Nephron progenitor cell (in vitro differentiated cells): ENCODE measurements around the gene ANKRD63.
A peak's percentile ranks its signal among the peaks of the same experiment; 100 is the strongest.

Source experiments
- DNase-seq: peaks from one replicate; pipeline ENCODE4 v3.0.0; 2021
- H3K27ac Mint-ChIP-seq: 2 replicates; pipeline ENCODE4 v1.8.0; 2021; ENCODE audit warnings: mild to moderate bottlenecking, moderate library complexity, mixed read lengths
- H3K27me3 Mint-ChIP-seq: 2 replicates; pipeline ENCODE4 v1.8.0; 2021; ENCODE audit warnings: mild to moderate bottlenecking, low read depth, mixed read lengths; ENCODE audit not compliant: poor library complexity
- H3K36me3 Mint-ChIP-seq: 2 replicates; pipeline ENCODE4 v1.8.0; 2021; ENCODE audit warnings: low read depth, mixed read lengths
- H3K4me1 Mint-ChIP-seq: 2 replicates; pipeline ENCODE4 v1.8.0; 2021; ENCODE audit warnings: mixed read lengths
- H3K4me3 Mint-ChIP-seq: 2 replicates; pipeline ENCODE4 v1.8.0; 2021; ENCODE audit warnings: mild to moderate bottlenecking, moderate library complexity, mixed read lengths
- H3K9me3 Mint-ChIP-seq: 2 replicates; pipeline ENCODE4 v1.8.0; 2021; ENCODE audit warnings: mild to moderate bottlenecking, moderate library complexity, mixed read lengths
- CTCF ChIP-seq: fragments of 200-600 bp; sonication (generic); IDR thresholded peaks from 2 replicates; pipeline ENCODE4 v1.5.0; 2021; ENCODE audit warnings: antibody characterized with exemption

ANKRD63 gene

GRCh38 chr15:40238532-40239403, 44.1 kb downstream of the ANKRD63 start, which contains the start of gene PAK6:
Gene PAK6 (plus strand): TSS chr15:40239063. CDS start chr15:40264786, 25,723 bp downstream.
- DNase-seq = peak; percentile 73
- H3K27ac Mint-ChIP-seq = no peak within 1 kb of the TSS
- H3K36me3 Mint-ChIP-seq = no peaks in the 10 kb centered on the region
- TF ChIP-seq CTCF = no peak
- H3K4me1 Mint-ChIP-seq = peaks cover 13% of the 10 kb centered on the region
- peak within 1 kb of the TSS; percentile 78 for H3K4me3 Mint-ChIP-seq
- peaks cover 45% of the 10 kb centered on the region for H3K27me3 Mint-ChIP-seq
- no peaks in the 10 kb centered on the region for H3K9me3 Mint-ChIP-seq

GRCh38 chr15:40235201-40235885, 47.5 kb downstream of the ANKRD63 start:
- Mint-ChIP-seq H3K36me3 (peaks cover 4% of the 10 kb centered on the region), H3K27me3 (peaks cover 44% of the 10 kb centered on the region), H3K27ac (peak overlapping the region; percentile 35), H3K9me3 (no peaks in the 10 kb centered on the region), H3K4me1 (peaks cover 21% of the 10 kb centered on the region), H3K4me3 (no peak overlapping the region)
- no peak for DNase-seq
- TF ChIP-seq CTCF = no peak

GRCh38 chr15:40234783-40235182, 48.1 kb downstream of the ANKRD63 start:
- no peak overlapping the region for H3K27ac Mint-ChIP-seq
- no peak for DNase-seq
- H3K27me3 Mint-ChIP-seq = peaks cover 38% of the 10 kb centered on the region
- TF ChIP-seq CTCF = no peak
- H3K4me3 Mint-ChIP-seq = no peak overlapping the region
- peaks cover 8% of the 10 kb centered on the region for H3K36me3 Mint-ChIP-seq
- H3K9me3 Mint-ChIP-seq = no peaks in the 10 kb centered on the region
- H3K4me1 Mint-ChIP-seq = peaks cover 21% of the 10 kb centered on the region

GRCh38 chr15:40233727-40234577, 48.9 kb downstream of the ANKRD63 start:
- Mint-ChIP-seq H3K36me3 (peaks cover 13% of the 10 kb centered on the region), H3K9me3 (no peaks in the 10 kb centered on the region), H3K27ac (no peak overlapping the region), H3K4me3 (no peak overlapping the region), H3K27me3 (peaks cover 31% of the 10 kb centered on the region), H3K4me1 (peaks cover 15% of the 10 kb centered on the region)
- no peak for TF ChIP-seq CTCF
- DNase-seq = no peak

GRCh38 chr15:40232625-40233070, 50.2 kb downstream of the ANKRD63 start:
- peaks cover 18% of the 10 kb centered on the region for H3K36me3 Mint-ChIP-seq
- H3K4me1 Mint-ChIP-seq = peaks cover 7% of the 10 kb centered on the region
- no peak overlapping the region for H3K4me3 Mint-ChIP-seq
- TF ChIP-seq CTCF = no peak
- peaks cover 18% of the 10 kb centered on the region for H3K27me3 Mint-ChIP-seq
- H3K9me3 Mint-ChIP-seq = no peaks in the 10 kb centered on the region
- H3K27ac Mint-ChIP-seq = no peak overlapping the region
- DNase-seq = no peak
